GM12875 (cell line): Measurements from ENCODE around the gene NEMP1.

Experiments used
- H3K4me3 ChIP-seq: one replicate; pipeline ENCODE4 v1.5.1; 2011; ENCODE audit warnings: low read depth, low read length, control low read depth
- CTCF ChIP-seq: IDR thresholded peaks from 2 replicates; pipeline ENCODE4 v1.5.1; 2011; ENCODE audit warnings: low read depth, mild to moderate bottlenecking, control low read depth, inconsistent platforms, low read length, moderate library complexity, borderline replicate concordance; ENCODE audit not compliant: insufficient read depth

NEMP1 gene

GRCh38 chr12:57078519-57079404, at the start of gene NEMP1:
NEMP1 (minus strand) TSS chr12:57078791; CDS start chr12:57078745, 46 bp downstream.
- peak within 1 kb of the TSS; percentile 78 for H3K4me3 ChIP-seq
- TF ChIP-seq CTCF = no peak

DNA sequence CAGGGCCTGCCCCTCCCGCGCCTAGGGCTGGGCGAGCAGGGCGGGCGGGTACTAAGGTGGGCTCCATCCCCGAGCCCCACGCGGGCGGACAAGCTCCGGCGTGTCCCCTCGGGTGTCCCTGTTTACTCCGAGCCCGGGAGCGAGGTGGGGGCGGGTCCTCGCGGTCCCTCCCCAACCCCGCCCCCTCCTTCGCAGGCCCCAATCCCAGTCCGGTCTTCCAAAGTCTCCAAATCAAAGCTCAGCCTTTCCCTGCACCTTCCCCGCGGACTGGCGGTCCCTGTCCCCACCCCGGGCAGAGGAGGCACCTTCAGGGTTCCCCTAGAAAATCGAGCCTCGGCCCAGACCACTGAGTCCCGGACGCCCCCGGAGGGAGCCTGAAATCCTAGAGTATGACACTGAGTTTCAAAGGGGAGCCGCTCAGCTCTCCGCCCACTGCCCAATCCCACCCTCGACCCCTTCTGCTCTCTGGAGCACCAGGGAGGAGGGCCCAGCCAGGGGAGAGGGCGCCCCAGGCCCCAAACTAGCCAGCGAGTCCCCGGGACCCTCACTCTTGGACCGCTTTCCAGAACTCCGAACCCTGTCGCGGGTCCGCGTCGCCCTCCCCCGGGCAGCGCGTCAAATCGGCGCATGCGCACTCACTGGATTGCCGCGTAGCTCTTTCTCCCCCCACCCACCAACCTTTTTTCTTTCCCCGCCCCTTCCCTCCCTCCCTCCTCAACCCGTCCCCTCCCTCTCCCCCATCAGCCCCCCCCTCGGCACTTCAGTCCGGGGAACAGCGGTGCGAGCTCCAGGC, 49.3 kb upstream of the NEMP1 start, which contains the start of gene LRP1:
Gene LRP1 (plus strand): TSS at position 758 of the 793 bp plus-strand sequence. CDS start 482 bp downstream, outside the sequence.
- H3K4me3 ChIP-seq = peak within 1 kb of the TSS; percentile 36
- no peak for TF ChIP-seq CTCF

DNA sequence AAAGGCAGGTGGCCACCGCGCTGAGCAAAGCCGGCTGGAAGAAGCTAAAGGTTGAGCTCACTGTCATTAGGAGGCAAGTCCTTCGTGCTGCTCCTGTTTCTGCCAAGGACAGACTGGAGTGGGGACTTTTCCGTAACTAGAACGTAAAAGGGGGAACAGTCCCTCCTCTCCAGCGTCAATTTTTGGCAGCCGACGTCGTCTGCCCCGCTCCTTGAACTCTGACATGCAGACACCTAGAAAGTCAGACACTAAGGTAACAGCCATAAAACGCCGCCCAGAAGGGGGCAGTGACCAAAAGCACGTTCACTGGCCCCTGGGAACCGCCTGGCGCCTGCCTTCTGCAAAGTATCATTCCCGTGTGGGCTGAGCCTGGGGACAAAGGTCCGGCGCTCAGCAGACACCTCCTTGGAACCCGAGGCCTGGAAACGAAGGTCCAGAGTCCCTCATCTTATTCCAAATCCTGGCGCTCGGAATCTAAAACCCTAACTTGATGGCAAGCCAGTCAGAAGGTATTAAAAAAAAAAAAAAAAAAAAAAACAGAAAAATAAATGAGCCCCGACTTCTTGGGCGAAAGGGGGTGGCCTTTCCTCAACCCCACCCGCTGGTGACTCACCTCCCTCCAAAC, 48.6 kb upstream of the NEMP1 start:
- TF ChIP-seq CTCF = 0 out of 2 replicates have a peak, but pooled peaks have one; percentile 15
- H3K4me3 ChIP-seq = no peak overlapping the region

DNA sequence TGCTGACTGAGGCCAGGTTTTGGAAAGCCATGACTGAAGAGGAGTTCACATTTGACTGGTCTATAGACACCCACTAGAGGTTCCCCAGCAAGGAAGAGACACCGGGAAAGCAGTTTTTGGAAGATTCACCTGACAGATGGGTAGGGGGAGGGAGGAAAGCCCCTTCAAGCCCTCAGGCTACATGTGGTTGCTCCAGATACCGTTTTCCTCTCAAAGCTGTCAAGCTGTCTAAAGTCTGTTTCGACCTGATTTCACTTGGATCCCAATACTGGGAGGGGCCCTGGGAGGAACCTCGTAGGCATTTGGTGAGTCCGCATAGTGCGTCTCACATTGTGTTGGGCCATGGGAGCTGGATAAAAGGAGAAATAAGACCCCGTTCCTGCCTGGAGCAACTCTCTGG, 48.0 kb upstream of the NEMP1 start:
- H3K4me3 ChIP-seq = no peak overlapping the region
- TF ChIP-seq CTCF = no peak

DNA sequence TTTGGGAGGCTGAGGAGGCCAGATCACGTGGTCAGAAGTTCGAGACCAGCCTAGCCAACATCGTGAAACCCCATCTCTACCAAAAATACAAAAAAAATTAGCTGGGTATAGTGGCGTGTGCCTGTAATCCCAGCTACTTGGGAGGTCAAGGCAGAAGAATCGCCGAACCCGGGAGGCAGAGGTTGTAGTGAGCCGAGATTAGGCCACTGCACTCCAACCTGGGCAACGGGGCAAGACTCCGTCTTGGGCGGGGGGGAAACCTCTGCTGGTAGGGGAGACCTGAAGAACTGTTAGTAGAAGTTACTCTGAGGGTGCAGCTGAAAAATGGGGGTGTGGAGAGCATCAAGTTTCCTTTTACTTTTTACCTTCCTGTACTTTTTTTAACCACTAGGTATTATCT, 47.5 kb upstream of the NEMP1 start:
- TF ChIP-seq CTCF = no peak
- H3K4me3 ChIP-seq = no peak overlapping the region

DNA sequence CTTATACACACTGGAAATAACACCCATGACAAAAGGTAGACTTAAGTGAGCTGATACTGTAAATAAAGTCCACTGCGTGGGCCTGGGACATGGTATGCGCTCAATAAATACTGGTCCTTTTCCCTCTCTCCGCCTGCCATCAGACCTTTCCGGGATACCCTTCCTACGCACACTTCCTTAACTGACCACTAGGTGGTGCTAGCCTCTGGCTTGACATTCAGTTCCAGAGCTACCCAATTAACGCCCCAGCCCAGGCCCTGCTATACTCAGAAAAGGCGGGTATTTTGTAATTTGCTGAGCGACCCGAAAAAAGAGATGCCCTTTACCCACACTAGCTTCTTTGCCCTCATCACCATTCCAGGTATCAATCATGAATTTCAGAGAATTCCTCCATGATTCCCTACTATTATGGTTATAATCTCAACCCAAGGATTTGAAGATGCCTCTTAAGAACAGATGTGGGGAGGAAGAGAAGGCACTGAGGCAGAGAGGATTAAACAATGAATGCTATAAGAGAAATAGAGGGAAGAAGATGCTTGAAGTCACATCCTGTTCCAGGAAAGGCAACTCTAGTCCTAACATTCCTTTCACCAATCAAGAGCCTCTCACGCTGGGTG, 45.8 kb upstream of the NEMP1 start:
- TF ChIP-seq CTCF = peak; percentile 87
- no peak overlapping the region for H3K4me3 ChIP-seq
